Measurements from ENCODE around the gene ACTN3.

GRCh38 chr11:66531841-66532240, 14.9 kb upstream of the ACTN3 start:
- TF ChIP-seq POLR2A (IDR thresholded peaks at IDR 0.05): no peak
- TF ChIP-seq CTCF (IDR thresholded peaks at IDR 0.05): no peak

Data from heart left ventricle (tissue), 13 donors.